ENCODE results near the gene GALNT9.
A peak's percentile ranks its signal among the peaks of the same experiment; 100 is the strongest.
"Not testable (repeated sequence)": the region's sequence is repeated elsewhere in the genome, so short reads cannot be mapped to it uniquely, and the experiment has no call there.

GALNT9 gene

GRCh38 chr12:132237772-132238487 lies 91.5 kb downstream of the GALNT9 start:
- no peak for DNase-seq (ENCODE audit: low spot score)

- DNase-seq (ENCODE audit: low spot score) = no peak
Measured at GRCh38 chr12:132236930-132237771, 92.2 kb downstream of the GALNT9 start.

DNA sequence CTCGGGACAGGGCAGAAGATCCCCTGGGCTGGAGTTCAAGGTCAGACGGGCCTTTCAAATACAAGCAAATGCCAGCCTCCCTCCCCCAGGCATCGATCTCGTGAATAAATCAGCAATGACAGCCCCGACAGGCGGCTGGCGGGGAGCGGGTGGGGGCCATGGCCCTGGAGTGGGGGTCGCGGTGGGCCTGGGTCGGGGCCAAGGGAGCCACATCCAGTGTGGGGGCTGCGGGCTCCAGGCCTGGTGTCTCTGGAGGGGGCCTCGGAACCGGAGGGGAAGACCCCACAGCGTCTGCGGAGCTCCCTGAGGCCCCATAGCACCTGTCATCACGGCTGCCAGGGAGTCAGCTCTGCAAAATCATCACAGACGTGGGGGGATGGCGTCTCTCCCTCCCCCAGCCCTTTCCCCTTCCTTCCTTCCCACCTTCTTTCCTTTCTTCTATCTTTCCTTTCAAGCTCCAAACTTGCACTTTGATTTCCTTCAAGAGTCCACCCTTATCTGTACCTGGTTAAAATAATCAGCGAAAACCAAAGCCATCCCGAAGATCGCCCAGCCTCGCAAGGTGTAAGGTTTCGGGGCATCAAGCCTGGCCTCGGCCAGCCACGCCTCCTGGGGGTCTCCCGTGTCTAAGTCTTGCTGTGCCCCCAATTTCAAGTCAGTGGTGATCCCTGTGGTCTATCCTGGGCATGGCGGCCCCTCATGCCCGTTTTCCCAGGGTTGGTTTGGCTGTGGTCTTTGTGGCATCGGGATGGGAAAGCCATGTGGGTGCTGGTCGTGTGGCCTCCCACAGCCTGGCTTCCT lies 93.1 kb downstream of the GALNT9 start:
- no peak for DNase-seq (ENCODE audit: low spot score)

DNA sequence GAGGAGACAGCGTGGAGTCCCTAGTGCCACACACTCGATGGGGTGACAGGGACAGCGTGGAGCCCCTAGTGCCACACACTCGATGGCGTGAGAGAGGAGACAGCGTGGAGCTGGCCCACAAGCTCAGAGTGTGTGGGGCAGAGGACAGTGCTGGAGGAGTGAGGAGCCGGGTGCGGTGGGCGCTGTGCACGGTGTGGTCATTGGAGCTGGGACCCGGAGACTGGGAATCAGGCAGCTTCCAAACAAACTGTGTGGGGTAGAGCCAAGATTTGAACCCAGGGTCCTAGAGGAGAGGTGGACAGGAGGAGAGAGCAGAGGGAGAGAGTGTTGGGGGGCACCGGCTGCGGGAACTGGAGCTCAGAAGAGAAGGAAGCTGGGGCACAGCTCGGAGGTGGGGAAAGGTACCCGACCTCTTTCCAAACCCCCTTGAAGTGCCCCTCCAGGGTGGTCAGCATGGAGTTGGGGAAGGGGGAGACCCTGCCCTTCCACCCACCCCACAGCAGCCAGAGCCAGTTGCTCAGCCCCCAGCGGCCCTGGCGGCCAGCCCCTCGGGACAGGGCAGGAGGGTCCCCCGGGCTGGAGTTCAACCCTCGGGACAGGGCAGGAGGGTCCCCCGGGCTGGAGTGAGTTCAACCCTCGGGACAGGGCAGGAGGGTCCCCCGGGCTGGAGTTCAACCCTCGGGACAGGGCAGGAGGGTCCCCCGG lies 94.1 kb downstream of the GALNT9 start:
- no peak for DNase-seq (ENCODE audit: low spot score)

DNA sequence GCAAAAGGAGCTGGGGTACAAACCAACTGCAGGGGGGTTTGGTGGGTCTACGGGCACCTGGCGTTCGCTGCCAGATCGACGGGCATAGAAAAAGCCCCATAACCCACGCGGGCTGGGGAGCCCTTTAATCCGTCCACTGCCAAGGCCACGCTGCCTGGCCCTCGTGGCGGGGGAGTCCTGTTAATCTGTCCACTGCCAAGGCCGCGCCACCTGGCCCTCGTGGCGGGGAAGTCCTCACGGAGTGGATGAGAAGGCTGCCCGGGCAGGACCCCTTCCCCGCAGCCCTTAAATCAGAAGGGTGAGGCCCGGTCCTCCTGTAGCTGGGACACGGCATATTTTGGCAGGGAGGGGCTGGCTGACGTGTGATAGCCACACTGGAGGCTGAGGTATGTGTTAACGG lies 99.0 kb downstream of the GALNT9 start:
- no peak for DNase-seq (ENCODE audit: low spot score)

DNA sequence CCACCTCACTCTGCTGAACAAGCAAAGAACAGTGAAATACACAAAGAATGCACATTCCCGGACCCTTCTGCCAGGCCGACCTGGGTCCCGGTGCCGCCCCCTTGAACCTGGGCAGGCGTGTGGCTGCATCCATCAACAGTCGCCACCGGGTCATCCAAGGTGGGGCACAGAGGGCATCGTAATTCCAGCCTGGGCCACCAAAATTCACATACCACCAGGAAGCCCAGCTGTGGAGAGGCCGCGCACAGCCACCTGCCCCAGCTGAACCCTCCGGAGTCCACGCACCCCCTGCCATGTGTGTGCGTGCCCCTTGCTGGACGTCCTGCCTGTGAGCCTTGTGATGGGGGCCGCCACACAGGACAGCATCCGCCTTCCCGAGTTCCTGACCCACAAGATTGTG lies 99.5 kb downstream of the GALNT9 start:
- DNase-seq (ENCODE audit: low spot score) = no peak

- no peak for DNase-seq (ENCODE audit: low spot score)
Measured at GRCh38 chr12:132229193-132229760, 100.1 kb downstream of the GALNT9 start.

DNA sequence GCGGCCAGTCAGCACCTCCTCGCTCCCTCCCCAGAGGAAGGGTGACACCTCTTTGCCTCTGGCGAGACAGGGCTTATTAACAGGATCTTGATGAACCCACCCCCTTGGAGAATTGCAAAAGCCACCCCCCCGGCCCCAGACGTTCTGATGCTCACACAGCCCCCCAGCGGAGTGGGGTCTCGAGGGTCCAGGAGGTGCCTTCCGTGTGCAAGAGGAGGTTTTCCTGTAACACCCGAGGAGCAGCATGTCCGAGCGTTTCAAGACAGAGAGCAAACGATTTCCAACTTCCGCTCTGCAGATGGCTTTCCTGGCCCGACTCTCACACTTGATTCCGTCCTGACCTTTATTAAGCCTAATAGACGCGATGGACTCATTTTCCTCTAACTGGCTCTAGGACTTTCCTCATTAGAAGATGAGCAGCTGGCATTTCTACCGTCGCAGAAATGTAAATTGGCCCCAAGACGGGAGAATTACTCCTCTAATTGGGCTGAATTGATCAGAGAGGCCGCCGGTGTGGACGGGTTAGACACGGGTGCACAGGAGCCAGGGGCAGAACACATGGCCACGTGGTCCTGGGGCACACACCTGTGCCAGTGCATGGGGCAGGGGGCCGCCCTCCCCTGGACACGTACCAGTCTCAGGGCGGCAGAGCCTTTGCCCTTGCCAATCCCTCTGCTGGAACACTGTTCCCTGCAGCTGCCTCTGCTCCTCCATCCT lies 100.8 kb downstream of the GALNT9 start:
- DNase-seq (ENCODE audit: low spot score) = no peak

- no peak for DNase-seq (ENCODE audit: low spot score)
Measured at GRCh38 chr12:132227782-132228475, 101.5 kb downstream of the GALNT9 start.

DNA sequence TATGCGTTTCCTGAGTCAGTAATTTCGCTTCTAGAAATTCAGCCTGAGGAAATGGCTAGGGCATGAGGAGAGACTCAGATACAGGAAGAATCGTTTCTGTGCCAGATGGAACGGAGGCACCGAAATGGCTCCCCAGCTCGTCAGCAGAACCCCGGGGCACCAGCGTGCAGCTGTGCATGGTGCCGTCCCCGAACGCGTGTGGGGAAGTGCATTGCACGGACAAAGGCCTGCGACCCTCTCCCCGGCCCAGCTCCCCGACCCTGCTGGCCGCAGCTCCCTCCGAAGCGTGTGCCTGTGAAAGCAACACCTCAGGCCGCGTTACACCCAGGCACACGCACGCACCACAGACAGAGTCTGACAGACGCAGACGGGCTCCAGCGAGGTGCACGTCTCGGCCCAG lies 102.3 kb downstream of the GALNT9 start:
- no peak for DNase-seq (ENCODE audit: low spot score)

DNA sequence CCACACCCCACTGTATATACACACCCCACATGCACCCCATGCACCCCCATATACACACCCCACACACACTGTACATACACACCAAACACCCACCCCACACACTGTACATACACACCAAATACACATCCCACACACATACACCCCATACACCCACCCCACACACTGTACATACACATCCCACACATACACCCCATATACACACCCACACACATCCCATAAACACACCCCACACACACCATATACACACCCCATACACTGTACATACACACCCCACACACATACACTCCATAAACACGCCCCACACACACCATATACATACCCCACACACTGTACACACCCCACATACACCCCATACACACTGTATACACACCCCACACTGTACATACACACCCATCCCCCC lies 102.8 kb downstream of the GALNT9 start:
- DNase-seq (ENCODE audit: low spot score) = no peak

GRCh38 chr12:132225214-132225613 lies 104.2 kb downstream of the GALNT9 start:
- DNase-seq (ENCODE audit: low spot score) = no peak

DNA sequence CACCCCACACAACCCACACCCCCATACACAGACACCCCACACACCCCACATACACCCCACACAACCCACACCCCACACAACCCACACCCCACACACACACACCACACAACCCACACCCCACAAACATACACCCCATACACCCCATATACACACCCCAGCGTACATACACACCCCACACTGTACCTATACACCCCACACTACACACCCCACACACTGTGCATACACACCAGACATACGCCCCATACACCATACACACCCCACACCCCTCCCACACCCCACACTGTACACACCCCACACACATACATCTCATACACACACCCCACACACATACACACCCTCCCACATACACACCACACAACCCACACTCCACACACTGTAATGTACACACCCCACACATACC lies 104.9 kb downstream of the GALNT9 start:
- no peak for DNase-seq (ENCODE audit: low spot score)

GRCh38 chr12:132222808-132223173 lies 106.6 kb downstream of the GALNT9 start:
- DNase-seq (ENCODE audit: low spot score) = no peak

- peak; percentile 62 for DNase-seq (ENCODE audit: low spot score)
Measured at GRCh38 chr12:132222096-132222807, 107.1 kb downstream of the GALNT9 start.

DNA sequence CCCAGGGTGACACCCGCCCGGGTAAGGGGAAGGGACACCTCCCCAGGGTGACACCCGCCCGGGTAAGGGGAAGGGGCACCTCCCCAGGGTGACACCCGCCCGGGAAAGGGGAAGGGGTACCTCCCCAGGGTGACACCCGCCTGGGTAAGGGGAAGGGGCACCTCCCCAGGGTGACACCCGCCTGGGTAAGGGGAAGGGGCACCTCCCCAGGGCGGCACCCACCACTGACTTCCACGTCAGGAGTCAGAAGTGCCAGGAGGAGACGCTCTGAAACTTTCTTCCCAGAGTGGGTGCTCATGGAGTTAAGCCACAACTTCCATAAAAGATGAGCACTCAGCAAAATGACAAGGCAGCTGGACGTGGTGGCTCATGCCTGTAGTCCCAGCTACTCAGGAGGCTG lies 109.6 kb downstream of the GALNT9 start:
- DNase-seq (ENCODE audit: low spot score) = not testable (repeated sequence)

GRCh38 chr12:132219323-132219722 lies 110.1 kb downstream of the GALNT9 start:
- no peak for DNase-seq (ENCODE audit: low spot score)

GRCh38 chr12:132218915-132219314 lies 110.5 kb downstream of the GALNT9 start:
- peak; percentile 61 for DNase-seq (ENCODE audit: low spot score)

DNA sequence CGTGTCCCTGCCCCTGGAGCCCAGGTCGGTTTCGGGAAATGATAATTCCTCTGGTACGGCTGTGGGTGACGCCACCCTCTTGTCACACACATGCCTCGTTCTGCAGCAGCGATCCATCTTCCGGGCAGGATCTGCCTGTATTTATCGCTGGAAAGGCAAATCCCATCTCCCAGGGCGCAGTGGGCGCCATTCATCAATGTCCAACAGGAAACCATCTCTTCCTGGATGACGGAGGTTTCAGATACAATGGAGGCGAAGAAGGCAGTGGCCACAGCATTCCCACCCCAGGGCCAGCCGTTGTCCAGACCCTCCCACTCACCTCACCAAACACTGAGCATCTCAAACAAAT lies 110.9 kb downstream of the GALNT9 start:
- DNase-seq (ENCODE audit: low spot score) = no peak
